Adrenal gland (tissue), 12 donors: ENCODE results near the gene GTSE1. TPM values are rescaled to one million over a fixed set of nuclear protein-coding genes. Genes with fewer than 3 reads are reported as not detected.
A peak's percentile ranks its signal among the peaks of the same experiment; 100 is the strongest.

Experiments used
- DNase-seq, 7 donors: peaks; one replicate each; pipeline ENCODE4 v3.0.0-alpha.2; 2019 to 2020
- H3K27ac ChIP-seq, 5 donors: fragments of 200-600 bp; sonication (generic) in 4 of 5; 1 replicate in 3 of 5; 2 replicates in 2 of 5; pipeline versions ENCODE4 v1.5.1 to v1.8.0; 2016 to 2020; ENCODE audit warnings: mild to moderate bottlenecking in 1 of 5
- H3K27me3 ChIP-seq: fragments of 200-600 bp; 2 replicates; pipeline ENCODE4 v1.8.0; 2021
- H3K36me3 ChIP-seq, 2 donors: fragments of 200-600 bp; replicated peaks in 1 of 2; 1 replicate in 1 of 2; 2 replicates in 1 of 2; pipeline versions ENCODE4 v1.5.1 to v1.8.0; 2018 to 2022
- H3K4me1 ChIP-seq, 2 donors: fragments of 200-600 bp; replicated peaks in 1 of 2; 1 replicate in 1 of 2; 2 replicates in 1 of 2; pipeline versions ENCODE4 v1.5.1 to v1.8.0; 2018 to 2021
- H3K4me3 ChIP-seq, 4 donors: fragments of 200-600 bp; sonication (generic) in 3 of 4; one replicate each; pipeline ENCODE4 v1.5.1; 2016 to 2018
- H3K9me3 ChIP-seq, 3 donors: fragments of 200-600 bp; sonication (generic) in 1 of 3; replicated peaks in 1 of 3; 1 replicate in 2 of 3; 2 replicates in 1 of 3; pipeline versions ENCODE4 v1.5.1 to v1.8.0; 2016 to 2021
- CTCF ChIP-seq, 6 experiments: fragments of 450-650 bp in 4 of 6; fragments of 200-600 bp in 2 of 6; sonication (generic) in 1 of 6; IDR thresholded peaks; 1 replicate in 5 of 6; 2 replicates in 1 of 6; pipeline versions ENCODE4 v1.5.1 to v1.8.0; 2016 to 2021; ENCODE audit warnings: antibody characterized with exemption in 6 of 6, mild to moderate bottlenecking in 2 of 6, moderate library complexity in 1 of 6
- POLR2A ChIP-seq, 2 donors: fragments of 450-650 bp; IDR thresholded peaks; one replicate each; pipeline ENCODE4 v1.6.1; 2017; ENCODE audit warnings: antibody characterized with exemption in 2 of 2, mild to moderate bottlenecking in 2 of 2, moderate library complexity in 1 of 2
- WGBS, 4 donors: extraction: QIAGEN DNeasy Blood & Tissue Kit in 2 of 4; methylation state at CpG; one replicate each; pipeline versions ENCODE4 v1.1.5 to v1.1.7; 2013 to 2017; 5-methylcytosine and 5-hydroxymethylcytosine counted together
- intact Hi-C, 2 donors: fragments of 100-400 bp; cut with DNase I; formaldehyde crosslinking; loops; one replicate each; pipeline versions ENCODE4 v1.14.1 to v1.15.0; 2022 to 2023
- polyA plus RNA-seq, 3 donors: library from polyadenylated mRNA; stranded (reverse); fragments of 200-250 nt in 2 of 3; fragments of 350-450 nt in 1 of 3; fragmentation: Illumina TruSeq in 1 of 3; extraction: RNeasy Lipid Tissue Mini Kit (QIAGEN cat#74804) in 1 of 3; gene quantifications; one replicate each; pipeline ENCODE4 v1.2.3, GENCODE V29; 2013 to 2014
- total RNA-seq, 9 donors: library from RNA; depleted of rRNA in 4 of 9; stranded (reverse); fragments of >200 nt in 4 of 9; fragments of 120-200 nt in 1 of 9; fragmentation: NEBNext Ultra II Directional in 1 of 9; extraction: Animal tissue kit (Norgen Biotek cat#: 25700) in 1 of 9; gene quantifications; one replicate each; pipeline versions ENCODE4 v1.1.0 to v1.2.4, GENCODE V29; 2013 to 2023
- donor health status: healthy with polysubstance abuse.
- donor health status: Bipolar disorder and iron deficiency.
- donor health status: DM: yes; HTN: yes; CAD: no.
- donor health status: DM: no; HTN: no; CAD: no.
- donor health status: DM: no; HTN: no; CAD: no.
- donor health status: DM: yes; HTN: yes; CAD: no.

GTSE1 gene
- total and polyA plus RNA-seq, 12 donors: 0.06 to 5.7 (median 1.0) TPM

- no peak for DNase-seq
- H3K9me3 ChIP-seq: peaks cover 0 to 7% (median 0%) of the 10 kb centered on the region in 3 donors
- H3K36me3 ChIP-seq: no peaks in the 10 kb centered on the region
- no peak overlapping the region for H3K27ac ChIP-seq
- H3K4me3 ChIP-seq: no peak overlapping the region
- 48 to 70% (median 59%) methylated on average over 29 to 31 of the region's 31 CpGs for WGBS, 4 donors
- peaks cover 6 to 13% of the 10 kb centered on the region in 2 donors for H3K4me1 ChIP-seq
- intact Hi-C loops: no loop called here
- no peak for TF ChIP-seq CTCF (IDR thresholded peaks at IDR 0.05)
- no peak for TF ChIP-seq POLR2A (IDR thresholded peaks at IDR 0.05)
- no peaks in the 10 kb centered on the region for H3K27me3 ChIP-seq
Measured at GRCh38 chr22:46373921-46374662, 77.4 kb downstream of the GTSE1 start.

- no peak for DNase-seq
- Histone ChIP-seq H3K4me1 (peaks cover 6 to 13% of the 10 kb centered on the region in 2 donors), H3K9me3 (peaks cover 0 to 7% (median 0%) of the 10 kb centered on the region in 3 donors), H3K27me3 (no peaks in the 10 kb centered on the region), H3K36me3 (no peaks in the 10 kb centered on the region), H3K4me3 (no peak overlapping the region), H3K27ac (no peak overlapping the region)
- intact Hi-C loops: no loop called here
- 89 to 94% (median 90%) methylated on average over 23 to 38 of the region's 38 CpGs for WGBS, 4 donors
- no peak for TF ChIP-seq CTCF (IDR thresholded peaks at IDR 0.05)
- no peak for TF ChIP-seq POLR2A (IDR thresholded peaks at IDR 0.05)
Measured at GRCh38 chr22:46374663-46375474, 78.2 kb downstream of the GTSE1 start.

- intact Hi-C loops: no loop called here
- H3K9me3 ChIP-seq: peaks cover 0 to 7% (median 0%) of the 10 kb centered on the region in 3 donors
- DNase-seq: no peak
- 92 to 100% (median 96%) methylated on average over 3 of the region's 3 CpGs for WGBS, 4 donors
- H3K36me3 ChIP-seq: no peaks in the 10 kb centered on the region
- H3K4me1 ChIP-seq: peaks cover 6 to 13% of the 10 kb centered on the region in 2 donors
- TF ChIP-seq CTCF (IDR thresholded peaks at IDR 0.05) (no peak), POLR2A (IDR thresholded peaks at IDR 0.05) (no peak)
- no peaks in the 10 kb centered on the region for H3K27me3 ChIP-seq
- H3K27ac ChIP-seq: no peak overlapping the region
- H3K4me3 ChIP-seq: no peak overlapping the region
Measured at GRCh38 chr22:46376111-46376510, 79.4 kb downstream of the GTSE1 start.

DNA sequence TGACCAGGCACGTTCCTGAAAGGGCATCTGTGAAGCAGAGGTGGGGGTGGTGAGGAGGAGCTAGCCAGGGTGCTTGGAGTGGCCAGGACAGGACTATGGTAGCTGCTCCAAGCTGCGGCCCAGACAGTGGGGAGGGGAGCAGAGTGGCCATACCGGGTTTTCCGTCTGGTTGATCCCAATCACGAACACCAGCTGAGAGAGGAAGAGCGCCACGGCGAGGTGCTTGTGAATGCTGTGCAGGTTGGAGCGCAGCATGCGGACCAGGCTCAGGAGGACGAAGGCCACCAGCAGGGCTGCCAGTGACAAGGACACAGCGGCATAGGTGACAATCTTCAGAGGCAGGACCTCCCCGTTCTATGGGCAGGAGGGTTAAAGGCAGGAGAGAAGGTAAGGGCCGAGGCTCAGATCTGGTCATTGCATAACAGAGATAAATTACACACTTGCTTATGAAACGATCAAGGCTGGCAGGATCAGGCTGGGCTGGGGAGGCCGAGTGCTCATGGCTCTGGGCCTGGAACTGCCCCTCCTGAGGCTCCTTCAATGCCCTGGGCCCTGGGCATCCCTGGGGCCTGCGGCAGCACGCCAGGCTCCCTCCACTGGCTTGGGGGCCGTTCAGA, 80.3 kb downstream of the GTSE1 start:
- Histone ChIP-seq H3K4me1 (peaks cover 6 to 13% of the 10 kb centered on the region in 2 donors), H3K27ac (peak overlapping the region; percentile 52 to 94 (median 82)), H3K36me3 (no peaks in the 10 kb centered on the region), H3K4me3 (no peak overlapping the region), H3K9me3 (peaks cover 0 to 7% (median 0%) of the 10 kb centered on the region in 3 donors), H3K27me3 (no peaks in the 10 kb centered on the region)
- peak in 6 of 7 donors; percentile 46 to 75 (median 67) for DNase-seq
- no peak for TF ChIP-seq POLR2A (IDR thresholded peaks at IDR 0.05)
- TF ChIP-seq CTCF (IDR thresholded peaks at IDR 0.05): no peak
- 65 to 75% (median 70%) methylated on average over 15 to 19 of the region's 19 CpGs for WGBS, 4 donors
- intact Hi-C loops: no loop called here
